ENCODE results near the gene CDKN2AIP.

The CDKN2AIP gene

DNA sequence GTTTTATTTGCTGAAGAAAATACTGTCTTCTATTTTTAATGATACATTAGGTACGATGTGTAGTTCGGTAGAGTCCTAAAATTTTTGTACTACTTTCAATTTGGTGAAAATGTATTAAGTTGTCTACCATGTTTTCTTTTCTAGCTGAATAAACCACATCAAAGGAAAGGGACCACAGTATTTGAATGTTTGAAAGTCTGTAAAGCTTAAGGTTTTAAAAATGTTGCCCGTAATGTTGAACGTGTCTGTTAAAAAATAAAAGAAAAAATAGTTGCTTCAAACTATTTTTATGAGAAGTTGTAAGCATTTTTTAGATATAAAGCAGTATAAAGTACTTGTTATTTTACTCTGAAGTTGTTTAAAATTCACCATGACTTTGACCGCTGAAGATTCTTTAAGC, 3.2 kb downstream of the CDKN2AIP start:
- peaks cover 13 to 58% (median 36%) of the 10 kb centered on the region in 4 experiments for H3K36me3 ChIP-seq (ENCODE audit: control insufficient read depth in 4 of 4, insufficient read depth in 4 of 4, low read length in 3 of 4)
- POLR2A ChIA-PET, result no interaction called here
- CTCF ChIA-PET, result interaction anchor here (1.2 to 2.2 kb wide), 4 partner anchors 11 to 45 kb away, joined by 3 to 5 read pairs (median 4); no protein-coding TSS in a partner anchor
- H3K27ac ChIP-seq (ENCODE audit: insufficient read depth in 1 of 2, low read depth in 1 of 2, low read length in 2 of 2, poor library complexity in 1 of 2, severe bottlenecking in 2 of 2), result no peak overlapping the region
- H3K4me1 ChIP-seq (ENCODE audit: control extremely low read depth in 1 of 4, control insufficient read depth in 4 of 4, insufficient read depth in 4 of 4, low read length in 3 of 4), result peaks cover 24 to 44% (median 33%) of the 10 kb centered on the region in 4 experiments
- H3K4me3 ChIP-seq (ENCODE audit: control insufficient read depth in 1 of 7, extremely low read depth in 1 of 7, insufficient read depth in 4 of 7, low read depth in 2 of 7, low read length in 6 of 7), result peak overlapping the region in 1 of 7 experiments; percentile 43
- no peak for DNase-seq
- H3K9me3 ChIP-seq (ENCODE audit: control extremely low read depth in 1 of 5, control insufficient read depth in 4 of 5, insufficient read depth in 2 of 5, low read depth in 1 of 5, low read length in 4 of 5), result no peaks in the 10 kb centered on the region
- H3K27me3 ChIP-seq (replicated peaks in 2 of 5; ENCODE audit: control insufficient read depth in 4 of 5, insufficient read depth in 5 of 5, low read length in 4 of 5), result no peaks in the 10 kb centered on the region
- no CpG with 5 or more reads among the region's 5 CpGs for WGBS (ENCODE audit: insufficient coverage)

DNA sequence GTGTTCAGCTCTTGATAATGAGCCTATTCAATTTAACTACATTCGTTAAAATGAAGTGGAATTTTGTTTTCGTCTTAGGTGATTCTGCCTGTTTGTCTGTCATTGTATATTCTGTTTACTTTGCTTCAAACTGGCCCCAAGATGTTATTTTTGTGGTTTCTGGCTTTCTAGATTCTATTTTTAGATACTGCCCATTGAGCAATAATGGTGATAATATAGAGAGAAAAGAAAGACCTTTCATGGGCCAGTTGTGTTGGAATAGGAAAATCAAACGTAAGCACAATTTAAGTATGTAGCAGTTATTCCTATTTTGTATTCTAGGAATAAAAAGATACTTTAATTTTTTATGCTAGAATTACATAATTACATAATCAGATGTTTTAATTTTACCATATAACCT, 4.0 kb downstream of the CDKN2AIP start:
- 100% methylated on average over 1 of the region's 3 CpGs for whole genome bisulfite sequencing (ENCODE audit: insufficient coverage)

DNA sequence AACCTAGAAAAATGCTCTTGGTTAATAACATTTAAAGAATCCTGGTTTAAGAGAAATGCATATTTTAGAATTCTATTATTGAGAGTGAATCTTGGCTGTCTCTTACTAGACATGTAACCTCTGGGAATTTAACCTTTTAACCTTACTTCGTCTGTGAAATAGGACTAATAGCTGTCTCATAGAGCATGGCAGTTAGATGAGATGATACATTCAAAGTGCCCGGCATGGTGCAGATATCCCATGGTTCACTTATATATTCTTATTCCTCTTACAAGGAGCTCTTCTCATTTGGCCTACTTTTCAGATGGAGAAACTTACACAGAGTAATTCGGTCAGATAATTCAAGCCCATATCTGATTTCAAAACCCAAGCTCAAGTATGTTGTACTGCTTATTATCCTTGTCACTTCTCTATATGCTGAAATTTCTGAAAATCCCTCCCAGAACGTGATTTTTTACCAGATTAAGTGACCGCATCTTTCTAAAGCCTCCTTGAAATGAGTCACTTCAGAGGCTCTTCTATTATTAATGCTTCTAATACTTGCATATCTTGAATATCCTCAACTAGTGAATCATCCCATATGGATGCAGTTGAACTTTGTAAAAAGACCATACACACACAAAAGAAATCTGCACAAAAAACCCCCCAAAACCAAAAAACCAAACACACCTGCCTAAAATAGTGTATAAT, 4.9 kb downstream of the CDKN2AIP start:
- Histone ChIP-seq H3K4me3 (ENCODE audit: control insufficient read depth in 1 of 7, extremely low read depth in 1 of 7, insufficient read depth in 4 of 7, low read depth in 2 of 7, low read length in 6 of 7) (no peak overlapping the region), H3K9me3 (ENCODE audit: control extremely low read depth in 1 of 5, control insufficient read depth in 4 of 5, insufficient read depth in 2 of 5, low read depth in 1 of 5, low read length in 4 of 5) (no peaks in the 10 kb centered on the region), H3K36me3 (ENCODE audit: control insufficient read depth in 4 of 4, insufficient read depth in 4 of 4, low read length in 3 of 4) (peaks cover 13 to 60% (median 36%) of the 10 kb centered on the region in 4 experiments), H3K27me3 (replicated peaks in 2 of 5; ENCODE audit: control insufficient read depth in 4 of 5, insufficient read depth in 5 of 5, low read length in 4 of 5) (no peaks in the 10 kb centered on the region), H3K4me1 (ENCODE audit: control extremely low read depth in 1 of 4, control insufficient read depth in 4 of 4, insufficient read depth in 4 of 4, low read length in 3 of 4) (peaks cover 15 to 36% (median 23%) of the 10 kb centered on the region in 4 experiments), H3K27ac (ENCODE audit: insufficient read depth in 1 of 2, low read depth in 1 of 2, low read length in 2 of 2, poor library complexity in 1 of 2, severe bottlenecking in 2 of 2) (peak overlapping the region in 1 of 2 experiments; percentile 30)
- DNase-seq, result no peak
- POLR2A ChIA-PET, result no interaction called here
- CTCF ChIA-PET, result interaction anchor here (0.6 to 1.1 kb wide), 4 partner anchors 15 to 346 kb away, joined by 3 to 5 read pairs (median 3); no protein-coding TSS in a partner anchor
- WGBS (ENCODE audit: insufficient coverage), result 100% methylated on average over 4 of the region's 5 CpGs

More for the DNA sequence above, 4.0 kb downstream of the CDKN2AIP start:
- CTCF ChIA-PET, result interaction anchor here (1.4 kb wide), 1 partner anchor 46 kb away, joined by 3 read pairs; no protein-coding TSS in a partner anchor
- Histone ChIP-seq H3K4me3 (ENCODE audit: control insufficient read depth in 1 of 7, extremely low read depth in 1 of 7, insufficient read depth in 4 of 7, low read depth in 2 of 7, low read length in 6 of 7) (peak overlapping the region in 1 of 7 experiments; percentile 4), H3K27me3 (replicated peaks in 2 of 5; ENCODE audit: control insufficient read depth in 4 of 5, insufficient read depth in 5 of 5, low read length in 4 of 5) (no peaks in the 10 kb centered on the region), H3K4me1 (ENCODE audit: control extremely low read depth in 1 of 4, control insufficient read depth in 4 of 4, insufficient read depth in 4 of 4, low read length in 3 of 4) (peaks cover 20 to 37% (median 28%) of the 10 kb centered on the region in 4 experiments), H3K27ac (ENCODE audit: insufficient read depth in 1 of 2, low read depth in 1 of 2, low read length in 2 of 2, poor library complexity in 1 of 2, severe bottlenecking in 2 of 2) (peak overlapping the region in 1 of 2 experiments; percentile 30), H3K36me3 (ENCODE audit: control insufficient read depth in 4 of 4, insufficient read depth in 4 of 4, low read length in 3 of 4) (peaks cover 13 to 60% (median 36%) of the 10 kb centered on the region in 4 experiments), H3K9me3 (ENCODE audit: control extremely low read depth in 1 of 5, control insufficient read depth in 4 of 5, insufficient read depth in 2 of 5, low read depth in 1 of 5, low read length in 4 of 5) (no peaks in the 10 kb centered on the region)
- no peak for DNase-seq
- POLR2A ChIA-PET, result no interaction called here

DNA sequence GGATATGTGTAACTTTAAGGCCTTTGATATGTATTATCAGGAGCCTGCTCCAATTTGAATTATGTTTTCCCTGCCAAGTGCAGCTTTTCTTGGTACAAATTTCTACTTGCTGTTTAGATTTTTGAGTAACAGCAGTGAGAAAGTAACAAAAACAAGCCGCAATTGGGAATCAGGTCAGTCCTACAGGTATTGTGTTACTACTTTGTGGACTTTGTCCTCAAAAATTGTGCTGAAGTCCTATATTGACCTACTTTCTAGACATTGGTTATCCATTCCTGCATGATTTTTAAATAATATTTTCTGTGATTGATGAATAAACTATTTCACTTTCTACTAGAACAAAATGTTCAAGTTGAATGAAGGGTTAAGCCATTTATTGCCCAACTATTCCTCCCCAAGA, 5.7 kb downstream of the CDKN2AIP start:
- Histone ChIP-seq H3K9me3 (ENCODE audit: control extremely low read depth in 1 of 5, control insufficient read depth in 4 of 5, insufficient read depth in 2 of 5, low read depth in 1 of 5, low read length in 4 of 5) (no peaks in the 10 kb centered on the region), H3K4me3 (ENCODE audit: control insufficient read depth in 1 of 7, extremely low read depth in 1 of 7, insufficient read depth in 4 of 7, low read depth in 2 of 7, low read length in 6 of 7) (no peak overlapping the region), H3K27ac (ENCODE audit: insufficient read depth in 1 of 2, low read depth in 1 of 2, low read length in 2 of 2, poor library complexity in 1 of 2, severe bottlenecking in 2 of 2) (no peak overlapping the region), H3K4me1 (ENCODE audit: control extremely low read depth in 1 of 4, control insufficient read depth in 4 of 4, insufficient read depth in 4 of 4, low read length in 3 of 4) (peaks cover 17 to 43% (median 29%) of the 10 kb centered on the region in 4 experiments), H3K36me3 (ENCODE audit: control insufficient read depth in 4 of 4, insufficient read depth in 4 of 4, low read length in 3 of 4) (peaks cover 13 to 60% (median 36%) of the 10 kb centered on the region in 4 experiments), H3K27me3 (replicated peaks in 2 of 5; ENCODE audit: control insufficient read depth in 4 of 5, insufficient read depth in 5 of 5, low read length in 4 of 5) (no peaks in the 10 kb centered on the region)
- WGBS (ENCODE audit: insufficient coverage), result no CpG with 5 or more reads among the region's 1 CpG
- ChIA-PET POLR2A (interaction anchor here (0.7 kb wide), 1 partner anchor 57 kb away, joined by 3 read pairs; no protein-coding TSS in a partner anchor), CTCF (interaction anchor here (1.1 kb wide), 1 partner anchor 16 kb away, joined by 3 read pairs; no protein-coding TSS in a partner anchor)
- DNase-seq, result no peak

DNA sequence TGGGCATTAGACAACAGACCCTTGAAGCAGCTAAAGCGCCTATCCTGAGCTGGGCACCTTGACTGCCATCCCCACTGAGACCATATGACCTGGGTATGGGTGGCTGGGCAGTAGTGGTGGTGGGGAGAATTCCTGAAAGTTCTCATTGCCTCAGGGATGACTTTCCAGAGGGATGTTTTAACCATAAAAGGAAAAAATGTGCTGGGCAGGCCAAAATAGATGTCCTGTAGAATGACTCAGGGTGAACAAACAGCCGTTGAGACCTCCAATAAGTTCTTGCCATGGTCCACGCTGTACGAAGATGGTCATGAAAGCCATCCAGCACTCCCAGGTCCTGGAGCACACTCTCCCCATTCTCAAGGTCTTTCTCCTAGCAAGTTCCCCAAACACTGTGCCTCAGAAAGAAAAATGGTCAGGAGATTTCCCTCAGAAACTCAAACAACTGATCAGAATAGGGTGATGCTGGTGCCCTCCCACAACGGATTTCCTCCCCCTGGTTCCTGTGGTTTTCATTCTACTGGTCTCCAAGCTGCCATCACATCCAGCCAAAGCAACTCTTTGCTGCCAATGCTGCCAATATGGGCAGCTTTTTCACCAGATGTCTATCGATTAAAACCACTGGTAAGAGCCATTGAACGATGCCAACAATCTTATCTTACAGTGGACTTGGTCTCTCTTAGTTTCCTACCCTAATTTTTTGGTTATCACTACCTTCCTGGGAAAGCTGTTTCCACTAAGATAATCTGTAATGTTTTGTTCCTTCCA, 11.2 kb downstream of the CDKN2AIP start:
- Histone ChIP-seq H3K9me3 (ENCODE audit: control extremely low read depth in 1 of 5, control insufficient read depth in 4 of 5, insufficient read depth in 2 of 5, low read depth in 1 of 5, low read length in 4 of 5) (no peaks in the 10 kb centered on the region), H3K27ac (ENCODE audit: insufficient read depth in 1 of 2, low read depth in 1 of 2, low read length in 2 of 2, poor library complexity in 1 of 2, severe bottlenecking in 2 of 2) (peak overlapping the region; percentile 46 to 63), H3K4me1 (ENCODE audit: control extremely low read depth in 1 of 4, control insufficient read depth in 4 of 4, insufficient read depth in 4 of 4, low read length in 3 of 4) (peaks cover 0 to 31% (median 25%) of the 10 kb centered on the region in 4 experiments), H3K36me3 (ENCODE audit: control insufficient read depth in 4 of 4, insufficient read depth in 4 of 4, low read length in 3 of 4) (peaks cover 0 to 13% (median 6%) of the 10 kb centered on the region in 4 experiments), H3K4me3 (ENCODE audit: control insufficient read depth in 1 of 7, extremely low read depth in 1 of 7, insufficient read depth in 4 of 7, low read depth in 2 of 7, low read length in 6 of 7) (peak overlapping the region in 5 of 7 experiments; percentile 21 to 48 (median 33)), H3K27me3 (replicated peaks in 2 of 5; ENCODE audit: control insufficient read depth in 4 of 5, insufficient read depth in 5 of 5, low read length in 4 of 5) (no peaks in the 10 kb centered on the region)
- peak; percentile 78 to 93 (median 87) for DNase-seq
- WGBS (ENCODE audit: insufficient coverage), result 14% methylated on average over 7 of the region's 7 CpGs
- ChIA-PET CTCF (interaction anchor here (1.6 to 3.0 kb wide), 2 partner anchors 7 to 10 kb away, joined by 3 to 19 read pairs; partner anchors contain the start of gene CDKN2AIP), POLR2A (interaction anchor here (0.7 to 3.0 kb wide), 2 partner anchors 9 to 11 kb away, joined by 4 to 10 read pairs; partner anchors contain the start of gene CDKN2AIP)

DNA sequence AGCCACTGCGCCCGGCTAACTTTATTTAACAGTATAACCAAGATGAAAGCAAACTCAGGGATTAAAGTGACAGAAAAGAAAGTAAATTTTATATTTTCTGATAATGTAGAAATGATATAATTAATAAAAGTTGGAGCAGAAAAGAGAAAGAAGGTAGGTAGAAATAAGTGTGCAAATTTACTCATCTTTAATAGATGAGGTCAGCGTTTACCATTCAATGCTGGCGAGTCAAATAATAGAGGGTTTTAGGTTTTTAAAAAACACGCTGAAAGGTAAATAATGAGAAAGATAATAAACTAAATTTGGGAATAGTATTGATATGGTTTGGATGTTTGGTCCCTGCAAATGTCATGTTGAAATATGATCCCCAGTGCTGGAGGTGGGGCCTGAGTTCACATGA, 13.6 kb downstream of the CDKN2AIP start:
- POLR2A ChIA-PET, result no interaction called here
- DNase-seq, result no peak
- CTCF ChIA-PET, result no interaction called here
- Histone ChIP-seq H3K4me3 (ENCODE audit: control insufficient read depth in 1 of 7, extremely low read depth in 1 of 7, insufficient read depth in 4 of 7, low read depth in 2 of 7, low read length in 6 of 7) (no peak overlapping the region), H3K4me1 (ENCODE audit: control extremely low read depth in 1 of 4, control insufficient read depth in 4 of 4, insufficient read depth in 4 of 4, low read length in 3 of 4) (peaks cover 0 to 31% (median 25%) of the 10 kb centered on the region in 4 experiments), H3K27me3 (replicated peaks in 2 of 5; ENCODE audit: control insufficient read depth in 4 of 5, insufficient read depth in 5 of 5, low read length in 4 of 5) (no peaks in the 10 kb centered on the region), H3K27ac (ENCODE audit: insufficient read depth in 1 of 2, low read depth in 1 of 2, low read length in 2 of 2, poor library complexity in 1 of 2, severe bottlenecking in 2 of 2) (no peak overlapping the region), H3K36me3 (ENCODE audit: control insufficient read depth in 4 of 4, insufficient read depth in 4 of 4, low read length in 3 of 4) (peaks cover 0 to 2% (median 0%) of the 10 kb centered on the region in 4 experiments), H3K9me3 (ENCODE audit: control extremely low read depth in 1 of 5, control insufficient read depth in 4 of 5, insufficient read depth in 2 of 5, low read depth in 1 of 5, low read length in 4 of 5) (no peaks in the 10 kb centered on the region)
- 100% methylated on average over 3 of the region's 5 CpGs for WGBS (ENCODE audit: insufficient coverage)
